GM21528 (cell line): ENCODE data around the gene MYOF.
"Not testable (repeated sequence)": the region's sequence is repeated elsewhere in the genome, so short reads cannot be mapped to it uniquely, and the experiment has no call there.

Experiments
- ATAC-seq: cut with Tn5 transposase; IDR thresholded peaks from one replicate; pipeline ENCODE4 v1.9.1; 2021; ENCODE audit warnings: mild to moderate bottlenecking, moderate library complexity; ENCODE audit not compliant: unreplicated experiment, low FRiP score

MYOF gene

GRCh38 chr10:93358398-93358797 lies 123.7 kb downstream of the MYOF start:
- ATAC-seq: not testable (repeated sequence)

GRCh38 chr10:93357680-93358079 lies 124.5 kb downstream of the MYOF start:
- no peak for ATAC-seq

- ATAC-seq: no peak
Measured at GRCh38 chr10:93356516-93356915, 125.6 kb downstream of the MYOF start.

- no peak for ATAC-seq
Measured at GRCh38 chr10:93352638-93353383, 129.3 kb downstream of the MYOF start.

- ATAC-seq: no peak
Measured at GRCh38 chr10:93346694-93347093, 135.4 kb downstream of the MYOF start.

- ATAC-seq: no peak
Measured at GRCh38 chr10:93346108-93346507, 136.0 kb downstream of the MYOF start.

- no peak for ATAC-seq
Measured at GRCh38 chr10:93344691-93345090, 137.4 kb downstream of the MYOF start.

- no peak for ATAC-seq
Measured at GRCh38 chr10:93342921-93343320, 139.2 kb downstream of the MYOF start.

GRCh38 chr10:93342366-93342765 lies 139.8 kb downstream of the MYOF start:
- ATAC-seq: no peak

GRCh38 chr10:93337309-93337721 lies 144.8 kb downstream of the MYOF start:
- no peak for ATAC-seq

GRCh38 chr10:93336678-93337077 lies 145.5 kb downstream of the MYOF start:
- ATAC-seq: no peak

GRCh38 chr10:93336110-93336509 lies 146.0 kb downstream of the MYOF start:
- no peak for ATAC-seq

- ATAC-seq: no peak
Measured at GRCh38 chr10:93334901-93335327, 147.2 kb downstream of the MYOF start.

- no peak for ATAC-seq
Measured at GRCh38 chr10:93334181-93334580, 148.0 kb downstream of the MYOF start.

GRCh38 chr10:93333278-93333978 lies 148.7 kb downstream of the MYOF start:
- ATAC-seq: no peak

- ATAC-seq: no peak
Measured at GRCh38 chr10:93330824-93331223, 151.3 kb downstream of the MYOF start.

GRCh38 chr10:93319896-93320295 lies 162.2 kb downstream of the MYOF start:
- ATAC-seq: no peak

GRCh38 chr10:93319096-93319495 lies 163.0 kb downstream of the MYOF start:
- no peak for ATAC-seq

GRCh38 chr10:93315246-93315645 lies 166.9 kb downstream of the MYOF start:
- ATAC-seq: no peak

GRCh38 chr10:93314656-93315055 lies 167.5 kb downstream of the MYOF start:
- ATAC-seq: not testable (repeated sequence)

GRCh38 chr10:93313798-93314197 lies 168.3 kb downstream of the MYOF start:
- ATAC-seq: no peak

- ATAC-seq: no peak
Measured at GRCh38 chr10:93309062-93309461, 173.1 kb downstream of the MYOF start.
